Endodermal cell (in vitro differentiated cells): ENCODE measurements around the gene TAF7. TPM values are rescaled to one million over a fixed set of nuclear protein-coding genes. Genes with fewer than 3 reads are reported as not detected.
A peak's percentile ranks its signal among the peaks of the same experiment; 100 is the strongest.
"Not testable (repeated sequence)": the region's sequence is repeated elsewhere in the genome, so short reads cannot be mapped to it uniquely, and the experiment has no call there.

Experiments used
- DNase-seq: peaks from one replicate; pipeline ENCODE4 v3.0.0-alpha.2; 2017
- H3K27ac ChIP-seq: 2 replicates; pipeline ENCODE4 v1.5.1; 2013; ENCODE audit warnings: mild to moderate bottlenecking, low read depth, low read length, moderate library complexity
- H3K27me3 ChIP-seq: 2 replicates; pipeline ENCODE4 v1.6.1; 2013; ENCODE audit warnings: mild to moderate bottlenecking, low read length, moderate library complexity; ENCODE audit not compliant: insufficient read depth, control insufficient read depth, poor library complexity, severe bottlenecking
- H3K36me3 ChIP-seq: 2 replicates; pipeline ENCODE4 v1.7.0; 2013; ENCODE audit warnings: mild to moderate bottlenecking, low read length, moderate library complexity; ENCODE audit not compliant: control insufficient read depth, insufficient read depth
- H3K4me1 ChIP-seq: one replicate; pipeline ENCODE4 v1.7.0; 2013; ENCODE audit warnings: low read length; ENCODE audit not compliant: control insufficient read depth, insufficient read depth
- H3K4me3 ChIP-seq: 2 replicates; pipeline ENCODE4 v1.5.1; 2013; ENCODE audit warnings: mild to moderate bottlenecking, low read length, moderate library complexity
- H3K9ac ChIP-seq: 2 replicates; pipeline ENCODE4 v1.6.1; 2013; ENCODE audit warnings: mild to moderate bottlenecking, low read length, moderate library complexity; ENCODE audit not compliant: poor library complexity, severe bottlenecking; ENCODE audit errors: extremely low read depth
- H3K9me3 ChIP-seq: 2 replicates; pipeline ENCODE4 v1.6.1; 2013; ENCODE audit warnings: mild to moderate bottlenecking, low read length, moderate library complexity; ENCODE audit not compliant: control insufficient read depth
- H3K27ac Mint-ChIP-seq: 2 replicates; pipeline ENCODE4 v1.8.0; 2020; ENCODE audit warnings: mixed read lengths
- H3K27me3 Mint-ChIP-seq: 2 replicates; pipeline ENCODE4 v1.8.0; 2021; ENCODE audit warnings: mild to moderate bottlenecking, mixed read lengths; ENCODE audit not compliant: insufficient read depth
- H3K36me3 Mint-ChIP-seq: 2 replicates; pipeline ENCODE4 v1.8.0; 2020; ENCODE audit warnings: low read depth, mixed read lengths
- H3K4me1 Mint-ChIP-seq: 2 replicates; pipeline ENCODE4 v1.8.0; 2020; ENCODE audit warnings: mixed read lengths
- H3K4me3 Mint-ChIP-seq: 2 replicates; pipeline ENCODE4 v1.8.0; 2020; ENCODE audit warnings: mild to moderate bottlenecking, moderate library complexity, mixed read lengths
- H3K9me3 Mint-ChIP-seq: 2 replicates; pipeline ENCODE4 v1.8.0; 2020; ENCODE audit warnings: mild to moderate bottlenecking, mixed read lengths
- CTCF ChIP-seq: fragments of 200-600 bp; sonication (generic); conservative IDR thresholded peaks from 2 replicates; pipeline ENCODE4 v1.5.0; 2021; ENCODE audit warnings: antibody characterized with exemption, mild to moderate bottlenecking
- WGBS, 2 experiments: methylation state at CpG; one replicate each; pipeline versions ENCODE4 v1.1.5 to v1.1.7; 2013; ENCODE audit warnings: missing lambda C conversion rate in 2 of 2, mixed read lengths in 1 of 2; ENCODE audit not compliant: insufficient coverage in 1 of 2, insufficient read length in 1 of 2; 5-methylcytosine and 5-hydroxymethylcytosine counted together
- total RNA-seq, 2 donors: library from RNA; stranded (reverse); fragmentation: NEBNext Ultra II Directional in 1 of 2; extraction: Animal tissue kit (Norgen Biotek cat#: 25700) in 1 of 2; gene quantifications; 2 replicates in 1 of 2; 3 replicates in 1 of 2; pipeline ENCODE4 v1.2.1, GENCODE V29; 2021

The TAF7 gene
- total RNA-seq, 2 donors from 2014 or later: 85.4 to 99.0 TPM

- peaks cover 2% of the 10 kb centered on the region for H3K4me1 Mint-ChIP-seq
- peak overlapping the region; percentile 91 for H3K4me3 ChIP-seq
- peak overlapping the region; percentile 7 for H3K27ac ChIP-seq
- H3K36me3 ChIP-seq: peaks cover 45% of the 10 kb centered on the region
- peaks cover 51% of the 10 kb centered on the region for H3K9me3 Mint-ChIP-seq
- H3K27me3 Mint-ChIP-seq: no peaks in the 10 kb centered on the region
- DNase-seq: no peak
- peaks cover 68% of the 10 kb centered on the region for H3K9me3 ChIP-seq
- H3K4me1 ChIP-seq: no peaks in the 10 kb centered on the region
- peak overlapping the region; percentile 100 for H3K27ac Mint-ChIP-seq
- H3K27me3 ChIP-seq: no peaks in the 10 kb centered on the region
- TF ChIP-seq CTCF: no peak
- H3K9ac ChIP-seq: peak overlapping the region; percentile 99
- peak overlapping the region; percentile 99 for H3K4me3 Mint-ChIP-seq
- H3K36me3 Mint-ChIP-seq: peaks cover 53% of the 10 kb centered on the region
- WGBS, 2 experiments: 74 to 85% methylated on average over 5 of the region's 5 CpGs
Observed at GRCh38 chr5:141319699-141320098, 885 bp downstream of the TAF7 start.

GRCh38 chr5:141319202-141319601 is 1.4 kb downstream of the TAF7 start:
- 94% methylated on average over 6 of the region's 6 CpGs for WGBS, 2 experiments
- no peak for DNase-seq
- Histone ChIP-seq H3K9me3 (peaks cover 68% of the 10 kb centered on the region), H3K4me3 (peak overlapping the region; percentile 91), H3K27ac (no peak overlapping the region), H3K27me3 (no peaks in the 10 kb centered on the region), H3K4me1 (no peaks in the 10 kb centered on the region), H3K9ac (no peak overlapping the region), H3K36me3 (peaks cover 47% of the 10 kb centered on the region)
- Mint-ChIP-seq H3K27me3 (no peaks in the 10 kb centered on the region), H3K4me1 (peaks cover 2% of the 10 kb centered on the region), H3K4me3 (peak overlapping the region; percentile 99), H3K36me3 (peaks cover 56% of the 10 kb centered on the region), H3K9me3 (peaks cover 51% of the 10 kb centered on the region), H3K27ac (no peak overlapping the region)
- no peak for TF ChIP-seq CTCF

- not testable (repeated sequence) for H3K4me3 Mint-ChIP-seq, H3K27me3 Mint-ChIP-seq, H3K9ac ChIP-seq, H3K27ac Mint-ChIP-seq, H3K4me1 Mint-ChIP-seq, H3K27me3 ChIP-seq, H3K4me3 ChIP-seq, H3K4me1 ChIP-seq, H3K27ac ChIP-seq, DNase-seq
- WGBS, 2 experiments: 94 to 100% methylated on average over 1 to 3 of the region's 4 CpGs
- peaks cover 67% of the 10 kb centered on the region for H3K36me3 Mint-ChIP-seq
- Histone ChIP-seq H3K36me3 (peaks cover 47% of the 10 kb centered on the region), H3K9me3 (peaks cover 77% of the 10 kb centered on the region)
- peaks cover 51% of the 10 kb centered on the region for H3K9me3 Mint-ChIP-seq
Observed at GRCh38 chr5:141316963-141317362, 3.6 kb downstream of the TAF7 start.

- H3K27ac ChIP-seq: no peak overlapping the region
- no peak for TF ChIP-seq CTCF
- H3K4me1 ChIP-seq: no peaks in the 10 kb centered on the region
- Mint-ChIP-seq H3K36me3 (peaks cover 65% of the 10 kb centered on the region), H3K9me3 (peaks cover 38% of the 10 kb centered on the region), H3K27me3 (no peaks in the 10 kb centered on the region), H3K4me3 (no peak overlapping the region), H3K27ac (no peak overlapping the region), H3K4me1 (peaks cover 1% of the 10 kb centered on the region)
- no peak overlapping the region for H3K4me3 ChIP-seq
- H3K9me3 ChIP-seq: peaks cover 59% of the 10 kb centered on the region
- peaks cover 34% of the 10 kb centered on the region for H3K36me3 ChIP-seq
- H3K9ac ChIP-seq: no peak overlapping the region
- no peak for DNase-seq
- no peaks in the 10 kb centered on the region for H3K27me3 ChIP-seq
Observed at GRCh38 chr5:141313711-141314110, 6.9 kb downstream of the TAF7 start.
